Right lobe of liver (tissue), 6 donors: ENCODE results near the gene DYNC1LI2. TPM values are rescaled to one million over a fixed set of nuclear protein-coding genes. Genes with fewer than 3 reads are reported as not detected.
A peak's percentile ranks its signal among the peaks of the same experiment; 100 is the strongest.
"Not testable (repeated sequence)": the region's sequence is repeated elsewhere in the genome, so short reads cannot be mapped to it uniquely, and the experiment has no call there.

Experiments
- ATAC-seq, 4 donors: fragments of 200-7000 bp; cut with Tn5 transposase; one replicate each; pipeline ENCODE4 v1.9.1; 2020; ENCODE audit warnings: mild to moderate bottlenecking in 4 of 4, moderate library complexity in 4 of 4
- DNase-seq, 3 donors: peaks; one replicate each; pipeline ENCODE4 v3.0.0-alpha.2; 2020
- H3K27ac ChIP-seq, 3 donors: fragments of 200-600 bp; one replicate each; pipeline ENCODE4 v1.8.0; 2022
- H3K27me3 ChIP-seq, 2 donors: fragments of 200-600 bp; one replicate each; pipeline ENCODE4 v1.8.0; 2022
- H3K36me3 ChIP-seq, 4 donors: fragments of 200-600 bp; sonication (generic) in 1 of 4; one replicate each; pipeline versions ENCODE4 v1.5.1 to v1.8.0; 2017 to 2022; ENCODE audit warnings: control low read depth in 1 of 4
- H3K4me1 ChIP-seq, 4 donors: fragments of 200-600 bp; sonication (generic) in 1 of 4; one replicate each; pipeline versions ENCODE4 v1.5.1 to v1.8.0; 2017 to 2022; ENCODE audit warnings: control low read depth in 1 of 4
- H3K4me3 ChIP-seq, 3 donors: fragments of 200-600 bp; one replicate each; pipeline ENCODE4 v1.8.0; 2022
- H3K9me3 ChIP-seq, 4 donors: fragments of 200-600 bp; sonication (generic) in 1 of 4; one replicate each; pipeline versions ENCODE4 v1.5.1 to v1.8.0; 2017 to 2022; ENCODE audit warnings: control low read depth in 1 of 4
- POLR2A ChIP-seq: fragments of 450-650 bp; IDR thresholded peaks from one replicate; pipeline ENCODE4 v1.6.1; 2017; ENCODE audit warnings: antibody characterized with exemption, mild to moderate bottlenecking
- WGBS: methylation state at CpG from one replicate; pipeline ENCODE4 v1.1.6; 2018; ENCODE audit warnings: low coverage, low lambda C conversion rate; ENCODE audit not compliant: insufficient coverage; ENCODE audit errors: missing lambda C conversion rate; 5-methylcytosine and 5-hydroxymethylcytosine counted together
- intact Hi-C, 2 donors: fragments of 100-400 bp; cut with DNase I; formaldehyde crosslinking; loops; one replicate each; pipeline versions ENCODE4 v1.11.2 to v1.14.1; 2022
- total RNA-seq, 6 experiments: library from RNA; depleted of rRNA in 2 of 6; stranded (reverse); fragments of >200 nt in 2 of 6; fragmentation: NEBNext Ultra II Directional in 3 of 6; extraction: Animal tissue kit (Norgen Biotek cat#: 25700) in 3 of 6; gene quantifications; one replicate each; pipeline versions ENCODE4 v1.1.0 to v1.2.4, GENCODE V29; 2016 to 2023
- TF ChIP-seq, protein P1 (sequence below), 4 donors: fragments of 200-600 bp in 3 of 4; fragments of 450-650 bp in 1 of 4; IDR thresholded peaks; one replicate each; pipeline versions ENCODE4 v1.5.1 to v1.8.0; 2016 to 2022; ENCODE audit warnings: antibody characterized with exemption in 4 of 4, mild to moderate bottlenecking in 2 of 4
- donor health status: DM: no; HTN: yes; CAD: no.
- donor health status: DM: no; HTN: no; CAD: no.
- donor health status: DM: no; HTN: no; CAD: no.
- donor health status: DM: no; HTN: yes; CAD: no.
- donor health status: DM: no; HTN: yes; CAD: no.

DYNC1LI2 gene
- total RNA-seq, 6 experiments from 2014 or later, result 30.5 to 44.1 (median 37.9) TPM

DNA sequence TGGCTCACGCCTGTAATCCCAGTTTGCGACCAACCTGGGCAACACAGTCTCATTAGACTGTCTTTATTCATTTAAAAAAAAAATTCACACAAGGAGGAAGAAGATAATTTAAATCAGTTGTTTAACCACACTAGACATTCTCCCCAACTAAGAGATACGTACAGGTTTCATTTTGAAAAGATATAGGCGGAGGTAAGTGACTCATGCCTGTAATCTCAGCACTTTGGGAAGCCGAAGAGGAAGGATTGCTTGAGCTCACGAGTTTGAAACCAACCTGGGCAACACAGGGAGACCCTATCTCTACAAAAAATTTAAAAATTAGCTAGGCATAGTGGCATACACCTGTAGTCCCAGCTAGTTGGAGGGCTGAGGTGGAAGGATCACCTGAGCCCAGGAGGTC lies 60.2 kb downstream of the DYNC1LI2 start:
- WGBS, result 91% methylated on average over 6 of the region's 6 CpGs

DNA sequence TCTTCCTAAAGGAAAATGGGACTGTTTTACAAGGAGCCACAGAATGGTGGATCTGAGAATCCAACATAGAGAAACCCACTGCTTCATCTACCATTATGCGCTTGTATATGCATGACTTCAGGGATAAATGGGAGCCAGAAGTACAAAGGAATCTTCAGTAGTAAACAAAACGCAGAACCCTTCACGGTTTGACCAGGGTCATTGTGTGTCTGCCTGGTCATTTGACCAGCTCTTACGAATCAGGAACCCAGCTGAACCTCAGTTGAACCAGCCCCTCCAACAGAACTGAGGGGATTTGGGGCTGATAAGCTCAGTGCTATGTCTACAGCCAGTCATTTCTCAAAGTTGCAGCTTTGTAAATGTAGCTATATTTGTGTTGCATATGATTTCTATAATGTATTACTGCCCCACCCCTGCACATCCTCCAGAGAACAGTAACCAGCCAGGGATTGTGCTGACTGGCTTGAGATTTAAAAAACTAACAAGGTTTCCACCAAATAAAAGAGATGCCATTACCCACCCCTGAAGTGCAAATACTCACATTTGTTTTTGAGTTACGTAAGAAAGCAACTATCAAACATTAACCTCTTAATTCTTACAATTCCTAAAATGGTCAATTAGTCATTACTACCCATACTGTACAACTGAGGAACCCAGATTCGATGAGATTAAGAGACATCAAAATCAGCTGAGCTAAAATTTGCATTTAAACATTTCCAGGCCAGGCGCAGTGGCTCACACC lies 61.1 kb downstream of the DYNC1LI2 start:
- no peaks in the 10 kb centered on the region for H3K9me3 ChIP-seq
- peak; percentile 71 to 77 (median 72) for ATAC-seq
- 46% methylated on average over 6 of the region's 7 CpGs for WGBS
- H3K4me1 ChIP-seq, result peaks cover 0 to 18% (median 9%) of the 10 kb centered on the region in 4 donors
- no peak overlapping the region for H3K4me3 ChIP-seq
- DNase-seq, result peak in 1 of 3 donors; percentile 2
- no peak for TF ChIP-seq POLR2A
- TF ChIP-seq, protein P1, sequence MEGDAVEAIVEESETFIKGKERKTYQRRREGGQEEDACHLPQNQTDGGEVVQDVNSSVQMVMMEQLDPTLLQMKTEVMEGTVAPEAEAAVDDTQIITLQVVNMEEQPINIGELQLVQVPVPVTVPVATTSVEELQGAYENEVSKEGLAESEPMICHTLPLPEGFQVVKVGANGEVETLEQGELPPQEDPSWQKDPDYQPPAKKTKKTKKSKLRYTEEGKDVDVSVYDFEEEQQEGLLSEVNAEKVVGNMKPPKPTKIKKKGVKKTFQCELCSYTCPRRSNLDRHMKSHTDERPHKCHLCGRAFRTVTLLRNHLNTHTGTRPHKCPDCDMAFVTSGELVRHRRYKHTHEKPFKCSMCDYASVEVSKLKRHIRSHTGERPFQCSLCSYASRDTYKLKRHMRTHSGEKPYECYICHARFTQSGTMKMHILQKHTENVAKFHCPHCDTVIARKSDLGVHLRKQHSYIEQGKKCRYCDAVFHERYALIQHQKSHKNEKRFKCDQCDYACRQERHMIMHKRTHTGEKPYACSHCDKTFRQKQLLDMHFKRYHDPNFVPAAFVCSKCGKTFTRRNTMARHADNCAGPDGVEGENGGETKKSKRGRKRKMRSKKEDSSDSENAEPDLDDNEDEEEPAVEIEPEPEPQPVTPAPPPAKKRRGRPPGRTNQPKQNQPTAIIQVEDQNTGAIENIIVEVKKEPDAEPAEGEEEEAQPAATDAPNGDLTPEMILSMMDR (IDR thresholded peaks at IDR 0.05), result no peak
- no peaks in the 10 kb centered on the region for H3K27me3 ChIP-seq
- no peaks in the 10 kb centered on the region for H3K36me3 ChIP-seq
- intact Hi-C loops, result no loop called here
- peak overlapping the region in 2 of 3 donors; percentile 36 to 64 for H3K27ac ChIP-seq

More for the DNA sequence above, 60.2 kb downstream of the DYNC1LI2 start:
- DNase-seq, result no peak
- intact Hi-C loops, result no loop called here
- Histone ChIP-seq H3K9me3 (no peaks in the 10 kb centered on the region), H3K4me1 (peaks cover 0 to 18% (median 9%) of the 10 kb centered on the region in 4 donors), H3K36me3 (no peaks in the 10 kb centered on the region), H3K27ac (peak overlapping the region in 1 of 3 donors; percentile 64), H3K27me3 (no peaks in the 10 kb centered on the region), H3K4me3 (no peak overlapping the region)
- TF ChIP-seq, protein P1 (IDR thresholded peaks at IDR 0.05), result no peak
- no peak for ATAC-seq

DNA sequence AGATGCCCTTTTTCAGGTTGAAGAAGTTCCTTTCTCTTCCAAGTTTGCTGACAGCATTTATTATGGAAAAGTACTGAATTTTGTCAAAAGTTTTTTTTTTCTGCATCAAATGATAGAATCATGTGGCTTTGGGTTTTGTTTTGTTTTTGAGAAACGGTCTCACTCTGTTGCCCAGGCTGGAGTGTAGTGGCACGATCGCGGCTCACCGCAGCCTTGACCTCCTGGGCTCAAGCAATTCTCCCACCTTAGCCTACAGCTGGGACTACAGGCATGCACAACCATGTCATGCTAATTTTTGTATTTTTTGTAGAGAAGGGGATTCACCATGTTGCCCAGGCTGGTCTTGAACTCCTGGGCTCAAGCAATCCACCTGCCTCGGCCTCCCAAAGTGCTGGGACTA lies 62.1 kb downstream of the DYNC1LI2 start:
- Histone ChIP-seq H3K27me3 (no peaks in the 10 kb centered on the region), H3K4me3 (no peak overlapping the region), H3K4me1 (peaks cover 0 to 18% (median 8%) of the 10 kb centered on the region in 4 donors), H3K36me3 (no peaks in the 10 kb centered on the region), H3K9me3 (no peaks in the 10 kb centered on the region), H3K27ac (peak overlapping the region in 1 of 3 donors; percentile 64)
- DNase-seq (no peak), ATAC-seq (no peak)
- TF ChIP-seq, protein P1 (IDR thresholded peaks at IDR 0.05), result no peak
- no peak for TF ChIP-seq POLR2A
- intact Hi-C loops, result no loop called here
- 69% methylated on average over 6 of the region's 6 CpGs for WGBS

DNA sequence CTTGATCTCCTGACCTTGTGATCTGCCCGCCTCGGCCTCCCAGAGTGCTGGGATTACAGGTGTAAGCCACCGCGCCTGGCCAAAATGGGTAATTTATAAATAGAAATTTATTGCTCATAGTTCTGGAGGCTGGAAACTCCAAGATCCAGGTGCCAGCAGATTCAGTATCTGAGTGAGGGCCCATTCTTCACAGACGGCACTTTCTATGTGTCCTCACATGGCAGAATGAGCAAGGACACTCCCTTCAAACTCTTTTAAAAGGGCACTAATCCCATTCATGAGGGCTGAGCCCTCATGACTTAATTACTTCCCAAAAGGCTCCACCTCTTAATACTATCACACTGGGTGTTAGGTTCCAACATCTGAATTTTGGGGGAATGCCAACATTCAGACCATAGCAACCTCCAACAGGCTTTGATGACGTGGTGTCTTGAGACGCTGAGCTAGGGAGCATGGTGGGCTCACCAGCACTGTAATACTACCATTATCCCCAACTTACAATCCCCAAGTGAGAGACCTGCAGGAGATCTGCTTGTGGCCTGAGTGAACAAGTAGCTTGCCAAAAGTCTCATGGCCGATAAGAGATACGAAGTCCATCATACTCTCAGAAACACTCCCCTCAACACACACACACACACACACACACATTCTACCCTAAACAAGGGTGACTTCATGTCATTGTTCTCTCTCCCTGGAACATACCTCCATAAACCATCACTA lies 63.3 kb downstream of the DYNC1LI2 start:
- H3K27ac ChIP-seq, result no peak overlapping the region
- no peak overlapping the region for H3K4me3 ChIP-seq
- DNase-seq, result no peak
- H3K36me3 ChIP-seq, result no peaks in the 10 kb centered on the region
- TF ChIP-seq POLR2A, result no peak
- TF ChIP-seq, protein P1 (IDR thresholded peaks at IDR 0.05), result no peak
- H3K27me3 ChIP-seq, result no peaks in the 10 kb centered on the region
- intact Hi-C loops, result no loop called here
- peak; percentile 62 to 70 (median 64) for ATAC-seq
- H3K4me1 ChIP-seq, result peaks cover 0 to 18% (median 5%) of the 10 kb centered on the region in 4 donors
- H3K9me3 ChIP-seq, result no peaks in the 10 kb centered on the region
- 81% methylated on average over 9 of the region's 9 CpGs for WGBS

- H3K9me3 ChIP-seq, H3K4me3 ChIP-seq, DNase-seq, H3K27ac ChIP-seq, H3K27me3 ChIP-seq, H3K36me3 ChIP-seq, ATAC-seq, intact Hi-C loops: not testable (repeated sequence)
- 84% methylated on average over 5 of the region's 14 CpGs for WGBS
- peaks cover 0 to 13% (median 3%) of the 10 kb centered on the region in 4 donors for H3K4me1 ChIP-seq
These were observed 65.8 kb downstream of the DYNC1LI2 start for GRCh38 chr16:66685501-66686115.
